ENCODE results near the gene INO80C.

GRCh38 chr18:35497370-35498197, at the start of gene INO80C:
- TF ChIP-seq CTCF (conservative IDR thresholded peaks at IDR 0.05; ENCODE audit: low read depth, low read length) (no peak), POLR2A (IDR thresholded peaks at IDR 0.05; ENCODE audit: low read depth, low read length) (peak; percentile 89), SMC3 (IDR thresholded peaks at IDR 0.05; ENCODE audit: low read depth, low read length) (peak; percentile 39), MXI1 (IDR thresholded peaks at IDR 0.05; ENCODE audit: borderline replicate concordance, low read depth, low read length) (peak; percentile 87; the same call in 1 of the 2 replicates), USF2 (IDR thresholded peaks at IDR 0.05; ENCODE audit: low read depth, low read length) (peak; percentile 42; the same call in 1 of the 2 replicates), FOS (IDR thresholded peaks at IDR 0.05; ENCODE audit: low read depth, low read length) (no peak), CHD1 (IDR thresholded peaks at IDR 0.05; ENCODE audit: low read depth, low read length) (0 out of 2 replicates have a peak, but pooled peaks have one; percentile 71), RFX5 (IDR thresholded peaks at IDR 0.05; ENCODE audit: low read depth, low read length) (peak; percentile 56; the same call in 1 of the 2 replicates), MAFK (IDR thresholded peaks at IDR 0.05; ENCODE audit: low read depth, low read length) (no peak), CEBPB (IDR thresholded peaks at IDR 0.05; ENCODE audit: low read depth, low read length) (no peak), RCOR1 (IDR thresholded peaks at IDR 0.05; ENCODE audit: insufficient replicate concordance, low read length) (peak; percentile 69)

Data from IMR-90 (cell line).